Ascending aorta (tissue), 2 donors: Measurements from ENCODE around the gene LAP3. TPM values are rescaled to one million over a fixed set of nuclear protein-coding genes. Genes with fewer than 3 reads are reported as not detected.

Source experiments
- DNase-seq, 2 donors: peaks; one replicate each; pipeline ENCODE4 v3.0.0-alpha.2; 2019; ENCODE audit warnings: low spot score in 2 of 2
- H3K27ac ChIP-seq, 2 donors: fragments of 200-600 bp; sonication (generic); one replicate each; pipeline ENCODE4 v1.5.1; 2016 to 2017; ENCODE audit warnings: mild to moderate bottlenecking in 1 of 2
- H3K27me3 ChIP-seq: fragments of 200-600 bp; sonication (generic); one replicate; pipeline ENCODE4 v1.5.1; 2017
- H3K36me3 ChIP-seq, 2 donors: fragments of 200-600 bp; sonication (generic); one replicate each; pipeline ENCODE4 v1.5.1; 2016
- H3K4me1 ChIP-seq, 2 donors: fragments of 200-600 bp; sonication (generic); one replicate each; pipeline ENCODE4 v1.5.1; 2016 to 2017; ENCODE audit warnings: mild to moderate bottlenecking in 1 of 2
- H3K4me3 ChIP-seq, 2 donors: fragments of 200-600 bp; sonication (generic); one replicate each; pipeline ENCODE4 v1.5.1; 2016 to 2017; ENCODE audit warnings: mild to moderate bottlenecking in 1 of 2
- H3K9me3 ChIP-seq, 2 donors: fragments of 200-600 bp; sonication (generic); one replicate each; pipeline ENCODE4 v1.5.1; 2016
- intact Hi-C: fragments of 100-400 bp; cut with DNase I; formaldehyde crosslinking; loops from one replicate; pipeline ENCODE4 v1.15.1; 2023
- total RNA-seq: library from RNA; depleted of rRNA; stranded (reverse); fragments of >200 nt; gene quantifications from one replicate; pipeline ENCODE4 v1.1.0, GENCODE V29; 2016
- TF ChIP-seq, protein P1 (sequence below), 3 experiments: fragments of 200-600 bp in 2 of 3; fragments of 450-650 bp in 1 of 3; sonication (generic) in 2 of 3; IDR thresholded peaks; one replicate each; pipeline ENCODE4 v1.5.1; 2016 to 2019; ENCODE audit warnings: antibody characterized with exemption in 3 of 3, mild to moderate bottlenecking in 1 of 3, moderate library complexity in 1 of 3

Gene LAP3
- total RNA-seq, 1 donor from 2014 or later, result 60.3 TPM

DNA sequence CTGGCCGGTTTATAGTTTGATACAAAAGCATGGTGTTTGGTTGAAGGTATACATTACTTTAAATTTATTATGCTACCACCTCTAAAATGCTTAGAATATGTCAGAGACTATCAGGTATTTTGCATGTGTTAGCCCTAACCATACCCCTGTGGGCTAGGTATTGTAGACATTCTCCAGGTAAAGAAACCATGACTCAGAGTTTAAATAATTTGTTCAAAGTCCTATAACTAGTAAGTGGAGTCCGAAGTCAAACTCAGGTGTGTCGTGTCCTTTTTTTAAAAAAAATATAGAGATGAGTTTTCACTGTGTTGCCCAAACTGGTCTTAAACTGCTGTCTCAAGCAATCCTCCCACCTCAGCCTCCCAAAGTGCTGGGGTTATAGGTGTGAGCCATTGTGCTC, 12.4 kb downstream of the LAP3 start:
- TF ChIP-seq, protein P1, sequence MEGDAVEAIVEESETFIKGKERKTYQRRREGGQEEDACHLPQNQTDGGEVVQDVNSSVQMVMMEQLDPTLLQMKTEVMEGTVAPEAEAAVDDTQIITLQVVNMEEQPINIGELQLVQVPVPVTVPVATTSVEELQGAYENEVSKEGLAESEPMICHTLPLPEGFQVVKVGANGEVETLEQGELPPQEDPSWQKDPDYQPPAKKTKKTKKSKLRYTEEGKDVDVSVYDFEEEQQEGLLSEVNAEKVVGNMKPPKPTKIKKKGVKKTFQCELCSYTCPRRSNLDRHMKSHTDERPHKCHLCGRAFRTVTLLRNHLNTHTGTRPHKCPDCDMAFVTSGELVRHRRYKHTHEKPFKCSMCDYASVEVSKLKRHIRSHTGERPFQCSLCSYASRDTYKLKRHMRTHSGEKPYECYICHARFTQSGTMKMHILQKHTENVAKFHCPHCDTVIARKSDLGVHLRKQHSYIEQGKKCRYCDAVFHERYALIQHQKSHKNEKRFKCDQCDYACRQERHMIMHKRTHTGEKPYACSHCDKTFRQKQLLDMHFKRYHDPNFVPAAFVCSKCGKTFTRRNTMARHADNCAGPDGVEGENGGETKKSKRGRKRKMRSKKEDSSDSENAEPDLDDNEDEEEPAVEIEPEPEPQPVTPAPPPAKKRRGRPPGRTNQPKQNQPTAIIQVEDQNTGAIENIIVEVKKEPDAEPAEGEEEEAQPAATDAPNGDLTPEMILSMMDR (IDR thresholded peaks at IDR 0.05), result no peak
- no peaks in the 10 kb centered on the region for H3K9me3 ChIP-seq
- H3K27ac ChIP-seq, result no peak overlapping the region
- H3K36me3 ChIP-seq, result peaks cover 63 to 75% of the 10 kb centered on the region in 2 donors
- DNase-seq, result no peak
- intact Hi-C loops, result no loop called here
- H3K4me1 ChIP-seq, result no peaks in the 10 kb centered on the region
- H3K4me3 ChIP-seq, result no peak overlapping the region
- no peaks in the 10 kb centered on the region for H3K27me3 ChIP-seq

DNA sequence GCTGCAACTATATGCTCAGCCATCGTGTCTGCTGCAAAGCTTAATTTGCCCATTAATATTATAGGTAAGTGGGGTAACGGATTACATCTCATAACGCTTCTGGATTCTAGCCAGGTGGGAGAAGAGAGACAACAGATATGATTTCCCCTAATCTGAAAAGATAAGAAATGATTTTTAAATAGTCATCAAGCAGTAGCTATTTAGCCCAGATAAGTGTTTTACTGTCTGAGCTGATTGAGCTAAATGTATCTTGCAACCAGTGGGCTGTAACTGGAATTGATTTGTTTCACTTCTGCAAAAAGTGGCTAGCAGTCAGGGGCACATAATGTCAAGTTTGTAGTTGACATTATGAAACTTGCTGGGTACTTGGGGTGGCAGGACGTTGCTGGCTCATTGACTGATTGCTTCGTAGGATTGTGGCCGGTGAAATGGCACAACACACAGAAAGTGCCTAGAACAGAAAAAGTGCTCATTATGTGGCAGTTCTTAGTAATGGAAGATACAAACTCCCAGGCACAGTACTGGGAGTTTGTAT, 18.5 kb downstream of the LAP3 start:
- intact Hi-C loops, result no loop called here

DNA sequence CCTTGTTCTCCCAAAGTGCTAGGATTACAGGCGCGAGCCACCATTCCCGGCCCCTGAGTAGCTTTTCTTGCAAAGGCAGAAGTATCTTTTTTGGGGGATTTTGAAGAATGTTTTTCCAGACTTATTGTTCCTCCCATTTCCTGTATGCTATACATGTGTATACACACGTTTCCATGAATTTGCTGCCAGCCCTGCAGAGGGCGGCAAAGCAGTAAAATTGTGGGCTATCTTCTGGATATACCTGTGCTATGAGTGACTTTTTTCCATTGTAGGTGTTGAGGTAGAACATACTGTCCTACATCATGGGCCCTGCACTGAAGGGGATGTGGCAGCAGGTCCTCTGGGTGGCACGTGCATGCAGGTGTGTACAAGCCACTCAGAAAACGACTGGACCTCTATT, 20.5 kb downstream of the LAP3 start:
- Histone ChIP-seq H3K4me3 (no peak overlapping the region), H3K4me1 (no peaks in the 10 kb centered on the region), H3K27ac (no peak overlapping the region), H3K36me3 (peaks cover 42 to 67% of the 10 kb centered on the region in 2 donors), H3K27me3 (no peaks in the 10 kb centered on the region), H3K9me3 (no peaks in the 10 kb centered on the region)
- no peak for DNase-seq
- intact Hi-C loops, result no loop called here
- TF ChIP-seq, protein P1 (IDR thresholded peaks at IDR 0.05), result no peak

More for the DNA sequence above, 18.5 kb downstream of the LAP3 start:
- no peak overlapping the region for H3K27ac ChIP-seq
- DNase-seq, result no peak
- no peaks in the 10 kb centered on the region for H3K4me1 ChIP-seq
- no peak overlapping the region for H3K4me3 ChIP-seq
- TF ChIP-seq, protein P1 (IDR thresholded peaks at IDR 0.05), result no peak
- no peaks in the 10 kb centered on the region for H3K27me3 ChIP-seq
- peaks cover 43 to 78% of the 10 kb centered on the region in 2 donors for H3K36me3 ChIP-seq
- no peaks in the 10 kb centered on the region for H3K9me3 ChIP-seq

DNA sequence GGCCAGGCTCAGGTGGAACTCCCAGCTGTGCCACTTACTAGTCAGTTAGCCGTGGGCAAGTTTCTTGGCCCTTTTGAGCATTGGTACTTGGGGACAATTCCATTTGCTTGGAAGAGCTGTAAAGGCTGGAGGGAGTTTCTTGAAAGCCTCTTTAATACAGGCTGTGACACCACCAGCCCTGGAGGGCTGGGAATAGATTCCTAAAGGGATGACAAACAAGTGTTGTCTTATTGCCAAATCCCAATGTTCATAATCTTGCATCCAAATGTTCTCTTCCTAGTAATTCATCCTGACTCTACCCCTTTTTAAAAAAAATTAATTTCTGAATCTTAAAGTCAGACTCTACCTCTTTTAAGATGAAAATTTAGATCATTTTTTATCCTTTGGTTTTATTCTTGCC, 22.8 kb downstream of the LAP3 start:
- H3K27me3 ChIP-seq, result no peaks in the 10 kb centered on the region
- H3K4me3 ChIP-seq, result no peak overlapping the region
- intact Hi-C loops, result no loop called here
- TF ChIP-seq, protein P1 (IDR thresholded peaks at IDR 0.05), result no peak
- H3K27ac ChIP-seq, result no peak overlapping the region
- H3K4me1 ChIP-seq, result no peaks in the 10 kb centered on the region
- peaks cover 41 to 60% of the 10 kb centered on the region in 2 donors for H3K36me3 ChIP-seq
- DNase-seq, result no peak
- no peaks in the 10 kb centered on the region for H3K9me3 ChIP-seq

DNA sequence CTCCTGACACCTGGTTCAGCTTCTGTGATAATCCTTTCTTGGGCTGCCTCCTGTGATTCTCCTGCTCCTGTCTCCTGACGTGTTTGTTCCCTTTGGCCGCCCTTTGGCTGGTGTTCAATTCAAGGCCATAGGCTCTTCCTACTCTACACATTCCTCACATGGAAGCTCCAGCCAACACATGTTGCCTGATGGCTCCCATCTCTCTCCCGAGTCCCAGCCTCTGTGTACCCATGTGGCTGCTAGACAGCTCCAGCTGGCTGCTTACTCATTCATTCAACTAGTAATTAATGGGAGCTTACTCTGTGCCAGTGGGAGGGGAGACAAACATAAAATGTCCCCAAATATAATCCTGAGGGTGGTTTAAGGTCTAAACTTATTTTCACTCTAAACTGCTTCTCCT, 28.2 kb downstream of the LAP3 start:
- H3K4me3 ChIP-seq, result no peak overlapping the region
- DNase-seq, result no peak
- H3K4me1 ChIP-seq, result no peaks in the 10 kb centered on the region
- TF ChIP-seq, protein P1 (IDR thresholded peaks at IDR 0.05), result no peak
- no peaks in the 10 kb centered on the region for H3K27me3 ChIP-seq
- intact Hi-C loops, result no loop called here
- peaks cover 39 to 50% of the 10 kb centered on the region in 2 donors for H3K36me3 ChIP-seq
- H3K9me3 ChIP-seq, result no peaks in the 10 kb centered on the region
- no peak overlapping the region for H3K27ac ChIP-seq
